ENCODE results near the gene PYURF. TPM values are rescaled to one million over a fixed set of nuclear protein-coding genes. Genes with fewer than 3 reads are reported as not detected.
A peak's percentile ranks its signal among the peaks of the same experiment; 100 is the strongest.

PYURF gene
- total RNA-seq, 1 donor from 2014 or later, result 52.8 TPM

DNA sequence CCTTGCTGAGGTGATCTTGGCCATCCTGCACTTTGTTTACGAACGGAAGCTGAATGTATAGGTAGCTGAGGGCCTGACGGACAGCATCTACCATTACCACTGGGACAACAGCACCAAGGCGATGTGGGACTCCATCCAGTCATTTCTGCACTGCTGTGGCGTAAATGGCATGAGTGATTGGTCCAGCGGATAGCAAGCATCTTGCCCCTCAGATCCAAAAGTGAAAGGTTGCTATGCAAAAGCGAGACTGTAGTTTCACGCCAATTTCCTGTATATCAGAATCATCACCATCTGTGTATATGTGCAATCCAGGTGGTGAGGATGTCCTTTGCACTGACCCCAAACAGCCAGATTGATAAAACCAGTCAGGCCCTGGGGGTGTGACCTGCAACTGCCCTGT lies 4.2 kb upstream of the PYURF start:
- no peak for DNase-seq (ENCODE audit: low spot score)
- intact Hi-C loops (cut with micrococcal nuclease), result loop anchor here (10.0 kb wide), 1 partner anchor 767 kb away; no protein-coding TSS in a partner anchor

DNA sequence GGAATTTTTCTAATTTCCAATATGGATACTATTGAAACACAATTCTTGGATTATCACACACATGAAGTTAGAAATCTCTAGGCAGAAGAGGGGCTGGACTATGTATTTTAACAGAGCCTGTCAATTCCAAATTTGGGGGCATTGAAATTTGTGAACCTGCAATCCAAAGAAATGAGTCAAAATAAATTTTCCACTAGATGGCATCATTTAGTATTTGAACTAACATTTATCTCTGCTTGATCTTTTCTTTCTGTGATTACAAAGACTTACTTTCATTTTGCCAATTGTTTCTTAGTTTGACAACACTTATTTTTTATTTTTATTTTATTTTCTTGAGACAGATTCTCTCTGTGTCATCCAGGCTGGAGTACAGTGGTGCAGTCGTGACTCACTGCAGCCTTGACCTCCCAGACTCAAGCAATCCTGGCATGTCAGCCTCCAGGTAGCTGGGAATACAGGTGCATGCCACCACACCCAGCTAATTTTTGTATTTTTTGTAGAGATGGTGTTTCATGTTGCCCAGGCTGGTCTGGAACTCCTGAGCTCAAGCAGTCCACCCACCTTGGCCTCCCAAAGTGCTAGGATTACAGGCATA lies 2.7 kb upstream of the PYURF start:
- H3K9me3 Mint-ChIP-seq, result no peaks in the 10 kb centered on the region
- intact Hi-C loops (cut with micrococcal nuclease), result loop anchor here (1.0 to 10.0 kb wide), 2 partner anchors 498 to 768 kb away; no protein-coding TSS in a partner anchor
- no peaks in the 10 kb centered on the region for H3K27me3 Mint-ChIP-seq (ENCODE audit: low read depth)
- no peak for DNase-seq (ENCODE audit: low spot score)
- peaks cover 6% of the 10 kb centered on the region for H3K36me3 Mint-ChIP-seq (ENCODE audit: low read depth)
- H3K4me1 Mint-ChIP-seq (ENCODE audit: low read depth), result peaks cover 45% of the 10 kb centered on the region
- no peak overlapping the region for H3K27ac Mint-ChIP-seq
- no peak overlapping the region for H3K4me3 Mint-ChIP-seq (ENCODE audit: low read depth)

More for the DNA sequence above, 4.2 kb upstream of the PYURF start:
- Mint-ChIP-seq H3K4me1 (ENCODE audit: low read depth) (peaks cover 34% of the 10 kb centered on the region), H3K9me3 (no peaks in the 10 kb centered on the region), H3K27me3 (ENCODE audit: low read depth) (no peaks in the 10 kb centered on the region), H3K36me3 (ENCODE audit: low read depth) (no peaks in the 10 kb centered on the region), H3K4me3 (ENCODE audit: low read depth) (no peak overlapping the region), H3K27ac (no peak overlapping the region)

DNA sequence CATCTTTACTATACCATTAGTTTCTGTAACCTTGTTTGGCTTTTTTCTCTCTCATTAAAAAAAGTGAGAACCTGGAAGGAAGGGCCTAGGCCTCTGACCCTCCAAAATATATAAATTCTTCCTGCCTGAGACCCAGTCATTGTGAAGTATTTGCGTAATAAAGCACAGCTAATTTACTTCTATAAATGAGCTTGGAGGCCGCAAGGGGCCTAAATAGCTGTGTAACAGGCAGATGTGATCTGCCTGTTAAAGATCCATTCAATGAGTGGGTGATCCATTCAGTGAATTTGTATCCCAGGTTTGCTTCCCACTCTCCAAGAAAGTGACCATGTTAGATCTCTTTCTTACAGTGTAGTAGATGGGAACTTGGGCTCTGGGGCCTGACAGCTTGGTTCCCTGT lies 595 bp upstream of the PYURF start:
- H3K4me1 Mint-ChIP-seq (ENCODE audit: low read depth), result peaks cover 49% of the 10 kb centered on the region
- H3K27ac Mint-ChIP-seq, result peak overlapping the region; percentile 63

DNA sequence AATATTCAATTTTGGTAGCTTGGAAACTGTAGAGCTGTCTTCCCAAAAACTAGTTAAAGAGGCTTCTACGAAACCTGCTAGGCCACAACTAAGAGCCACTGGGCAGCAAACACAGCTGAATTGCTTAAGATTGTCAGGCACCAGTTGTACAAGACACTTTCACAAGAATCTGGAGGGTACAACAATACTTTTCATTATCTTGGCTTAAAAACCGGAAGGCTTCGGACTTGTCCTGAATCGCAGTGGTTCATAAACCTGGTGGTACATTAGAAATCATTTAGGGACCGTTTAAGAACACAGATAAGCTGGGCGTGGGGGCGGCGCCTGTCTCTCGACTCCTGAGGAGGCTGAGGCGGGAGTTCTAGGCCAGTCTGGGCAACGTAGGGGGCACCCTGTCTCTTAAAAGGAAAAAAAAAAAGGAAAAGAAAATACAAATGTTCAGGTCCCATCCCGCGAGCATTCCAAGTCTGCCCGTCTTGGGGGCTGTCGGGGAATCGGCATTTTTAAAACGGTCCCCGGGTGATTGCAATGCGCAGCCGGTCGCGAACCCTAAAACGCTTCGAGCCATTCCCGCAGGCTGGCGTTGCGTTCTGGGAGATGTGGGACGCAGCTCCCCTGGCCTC lies 763 bp downstream of the PYURF start:
- no peak for DNase-seq (ENCODE audit: low spot score)
- H3K4me3 Mint-ChIP-seq (ENCODE audit: low read depth), result peak overlapping the region; percentile 98

More for the DNA sequence above, 595 bp upstream of the PYURF start:
- no peaks in the 10 kb centered on the region for H3K27me3 Mint-ChIP-seq (ENCODE audit: low read depth)
- no peak for DNase-seq (ENCODE audit: low spot score)
- H3K36me3 Mint-ChIP-seq (ENCODE audit: low read depth), result peaks cover 16% of the 10 kb centered on the region
- H3K4me3 Mint-ChIP-seq (ENCODE audit: low read depth), result peak overlapping the region; percentile 98
- intact Hi-C loops (cut with micrococcal nuclease), result loop anchor here (1.0 to 10.0 kb wide), 6 partner anchors 67 to 771 kb away; partner anchors contain the start of genes HERC5, PPM1K and TIGD2
- no peaks in the 10 kb centered on the region for H3K9me3 Mint-ChIP-seq

GRCh38 chr4:88518911-88519310 lies 4.7 kb downstream of the PYURF start:
- peaks cover 16% of the 10 kb centered on the region for H3K36me3 Mint-ChIP-seq (ENCODE audit: low read depth)
- H3K4me1 Mint-ChIP-seq (ENCODE audit: low read depth), result peaks cover 16% of the 10 kb centered on the region
- no peak overlapping the region for H3K27ac Mint-ChIP-seq
- intact Hi-C loops (cut with micrococcal nuclease), result loop anchor here (10.0 kb wide), 1 partner anchor 664 kb away; no protein-coding TSS in a partner anchor
- H3K27me3 Mint-ChIP-seq (ENCODE audit: low read depth), result no peaks in the 10 kb centered on the region
- H3K4me3 Mint-ChIP-seq (ENCODE audit: low read depth), result no peak overlapping the region
- H3K9me3 Mint-ChIP-seq, result no peaks in the 10 kb centered on the region
- DNase-seq (ENCODE audit: low spot score), result no peak

More for the DNA sequence above, 763 bp downstream of the PYURF start:
- Mint-ChIP-seq H3K27ac (peak overlapping the region; percentile 96), H3K4me1 (ENCODE audit: low read depth) (peaks cover 43% of the 10 kb centered on the region), H3K36me3 (ENCODE audit: low read depth) (peaks cover 16% of the 10 kb centered on the region), H3K27me3 (ENCODE audit: low read depth) (no peaks in the 10 kb centered on the region), H3K9me3 (no peaks in the 10 kb centered on the region)
- intact Hi-C loops (cut with micrococcal nuclease), result loop anchor here (1.0 to 10.0 kb wide), 6 partner anchors 66 to 772 kb away; partner anchors contain the start of genes HERC5, HERC6 and TIGD2

GRCh38 chr4:88517825-88518224 lies 5.8 kb downstream of the PYURF start:
- Mint-ChIP-seq H3K4me3 (ENCODE audit: low read depth) (no peak overlapping the region), H3K27me3 (ENCODE audit: low read depth) (no peaks in the 10 kb centered on the region), H3K27ac (no peak overlapping the region), H3K4me1 (ENCODE audit: low read depth) (peaks cover 15% of the 10 kb centered on the region), H3K9me3 (no peaks in the 10 kb centered on the region), H3K36me3 (ENCODE audit: low read depth) (peaks cover 16% of the 10 kb centered on the region)
- DNase-seq (ENCODE audit: low spot score), result no peak
- intact Hi-C loops (cut with micrococcal nuclease), result loop anchor here (10.0 kb wide), 1 partner anchor 663 kb away; no protein-coding TSS in a partner anchor

- Mint-ChIP-seq H3K36me3 (ENCODE audit: low read depth) (peaks cover 13% of the 10 kb centered on the region), H3K27me3 (ENCODE audit: low read depth) (no peaks in the 10 kb centered on the region)
- intact Hi-C loops (cut with micrococcal nuclease), result loop anchor here (10.0 kb wide), 1 partner anchor 662 kb away; no protein-coding TSS in a partner anchor
Observed at GRCh38 chr4:88516746-88517145, 6.8 kb downstream of the PYURF start.

GRCh38 chr4:88514557-88515511 lies 8.7 kb downstream of the PYURF start:
- no peaks in the 10 kb centered on the region for H3K9me3 Mint-ChIP-seq
- DNase-seq (ENCODE audit: low spot score), result no peak
- H3K4me3 Mint-ChIP-seq (ENCODE audit: low read depth), result no peak overlapping the region
- H3K27ac Mint-ChIP-seq, result no peak overlapping the region
- no peaks in the 10 kb centered on the region for H3K27me3 Mint-ChIP-seq (ENCODE audit: low read depth)
- no peaks in the 10 kb centered on the region for H3K36me3 Mint-ChIP-seq (ENCODE audit: low read depth)
- intact Hi-C loops (cut with micrococcal nuclease), result loop anchor here (1.0 to 10.0 kb wide), 3 partner anchors 146 to 660 kb away; no protein-coding TSS in a partner anchor
- no peaks in the 10 kb centered on the region for H3K4me1 Mint-ChIP-seq (ENCODE audit: low read depth)

More at GRCh38 chr4:88516746-88517145, 6.8 kb downstream of the PYURF start:
- Mint-ChIP-seq H3K9me3 (no peaks in the 10 kb centered on the region), H3K4me1 (ENCODE audit: low read depth) (peaks cover 5% of the 10 kb centered on the region), H3K27ac (no peak overlapping the region), H3K4me3 (ENCODE audit: low read depth) (no peak overlapping the region)
- no peak for DNase-seq (ENCODE audit: low spot score)

DNA sequence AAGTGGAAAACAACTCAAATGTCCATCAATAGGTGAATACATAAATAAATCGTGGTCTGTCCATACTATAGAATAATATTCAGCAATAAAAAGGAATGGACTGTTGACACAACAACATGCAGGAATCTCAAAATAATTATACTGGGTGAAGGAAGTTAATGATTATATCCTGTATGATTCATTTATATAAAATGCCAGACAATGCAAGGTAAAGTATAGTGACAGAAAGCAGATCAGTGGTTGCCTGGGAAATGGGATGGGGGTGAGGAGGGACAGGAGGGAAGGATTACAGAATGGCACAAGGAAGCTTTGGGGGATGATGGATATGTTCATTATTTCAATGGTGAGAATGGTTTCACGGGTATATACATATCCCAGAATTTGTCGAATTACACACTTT lies 12.3 kb downstream of the PYURF start:
- intact Hi-C loops (cut with micrococcal nuclease), result loop anchor here (10.0 kb wide), 1 partner anchor 656 kb away; no protein-coding TSS in a partner anchor
- Mint-ChIP-seq H3K9me3 (no peaks in the 10 kb centered on the region), H3K36me3 (ENCODE audit: low read depth) (peaks cover 1% of the 10 kb centered on the region), H3K4me3 (ENCODE audit: low read depth) (no peak overlapping the region), H3K27ac (no peak overlapping the region), H3K4me1 (ENCODE audit: low read depth) (no peaks in the 10 kb centered on the region), H3K27me3 (ENCODE audit: low read depth) (no peaks in the 10 kb centered on the region)
- no peak for DNase-seq (ENCODE audit: low spot score)

GRCh38 chr4:88503344-88503743 lies 20.2 kb downstream of the PYURF start:
- Mint-ChIP-seq H3K27me3 (ENCODE audit: low read depth) (no peaks in the 10 kb centered on the region), H3K4me3 (ENCODE audit: low read depth) (no peak overlapping the region), H3K27ac (no peak overlapping the region), H3K36me3 (ENCODE audit: low read depth) (peaks cover 27% of the 10 kb centered on the region), H3K9me3 (no peaks in the 10 kb centered on the region), H3K4me1 (ENCODE audit: low read depth) (peaks cover 10% of the 10 kb centered on the region)
- DNase-seq (ENCODE audit: low spot score), result no peak
- intact Hi-C loops (cut with micrococcal nuclease), result no loop called here

- intact Hi-C loops (cut with micrococcal nuclease), result no loop called here
- Mint-ChIP-seq H3K4me1 (ENCODE audit: low read depth) (peaks cover 2% of the 10 kb centered on the region), H3K27me3 (ENCODE audit: low read depth) (no peaks in the 10 kb centered on the region), H3K36me3 (ENCODE audit: low read depth) (peaks cover 33% of the 10 kb centered on the region), H3K9me3 (no peaks in the 10 kb centered on the region), H3K4me3 (ENCODE audit: low read depth) (no peak overlapping the region), H3K27ac (no peak overlapping the region)
- no peak for DNase-seq (ENCODE audit: low spot score)
Observed at GRCh38 chr4:88497859-88498409, 25.6 kb downstream of the PYURF start.

All from activated T-helper 2 cell treated with anti-CD3 and anti-CD28 coated beads, Interferon-gamma antibody, Interleukin-2, Interleukin-4, amounts not matched to agents 10 μg/mL and 5 μg/mL and 100 μg/mL, durations not matched to agents 14 hours and 24 hours and 36 hours (primary cell).